Epithelial cell of esophagus (primary cell): ENCODE measurements around the gene AKAP6.

ENCODE experiments used
- DNase-seq: peaks from one replicate; pipeline ENCODE4 v3.0.0; 2010; ENCODE audit warnings: low read depth
- H3K4me3 ChIP-seq: 2 replicates; pipeline ENCODE4 v1.5.1; 2011; ENCODE audit warnings: mild to moderate bottlenecking, low read length, control low read depth
- CTCF ChIP-seq: IDR thresholded peaks from 2 replicates; pipeline ENCODE4 v1.5.1; 2011; ENCODE audit warnings: low read depth, mild to moderate bottlenecking, low read length, control low read depth, inconsistent platforms; ENCODE audit not compliant: insufficient read depth; ENCODE audit errors: missing control alignments

The AKAP6 gene

GRCh38 chr14:32698831-32699230, 369.7 kb downstream of the AKAP6 start:
- peak; percentile 59 for DNase-seq
- no peak for TF ChIP-seq CTCF
- no peak overlapping the region for H3K4me3 ChIP-seq

- DNase-seq = no peak
- TF ChIP-seq CTCF = no peak
- no peak overlapping the region for H3K4me3 ChIP-seq
These were observed 372.4 kb downstream of the AKAP6 start for GRCh38 chr14:32701475-32701874.

- H3K4me3 ChIP-seq = no peak overlapping the region
- DNase-seq = no peak
- no peak for TF ChIP-seq CTCF
These were observed 373.0 kb downstream of the AKAP6 start for GRCh38 chr14:32702088-32702487.

DNA sequence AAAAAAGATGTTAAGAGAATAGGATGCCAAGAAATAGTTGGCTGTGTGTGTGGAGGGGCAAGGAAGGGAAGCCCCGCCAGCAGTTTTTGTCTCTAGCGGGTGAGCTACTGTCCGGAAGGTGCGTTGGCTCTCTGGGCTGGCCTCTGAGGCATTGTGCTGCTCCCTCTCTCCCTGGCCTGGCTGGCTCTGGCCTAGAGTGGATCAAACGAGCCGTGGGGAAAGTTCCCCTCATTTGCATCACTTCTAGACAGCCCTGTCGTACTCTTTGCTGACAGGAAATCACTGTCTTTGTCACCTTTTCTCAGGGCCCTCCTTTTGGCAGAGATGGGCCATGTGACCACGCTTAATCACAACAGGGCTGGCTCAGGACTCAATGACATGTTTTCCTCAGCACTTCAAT, 373.5 kb downstream of the AKAP6 start:
- peak; percentile 35 for DNase-seq
- TF ChIP-seq CTCF = no peak
- H3K4me3 ChIP-seq = no peak overlapping the region

DNA sequence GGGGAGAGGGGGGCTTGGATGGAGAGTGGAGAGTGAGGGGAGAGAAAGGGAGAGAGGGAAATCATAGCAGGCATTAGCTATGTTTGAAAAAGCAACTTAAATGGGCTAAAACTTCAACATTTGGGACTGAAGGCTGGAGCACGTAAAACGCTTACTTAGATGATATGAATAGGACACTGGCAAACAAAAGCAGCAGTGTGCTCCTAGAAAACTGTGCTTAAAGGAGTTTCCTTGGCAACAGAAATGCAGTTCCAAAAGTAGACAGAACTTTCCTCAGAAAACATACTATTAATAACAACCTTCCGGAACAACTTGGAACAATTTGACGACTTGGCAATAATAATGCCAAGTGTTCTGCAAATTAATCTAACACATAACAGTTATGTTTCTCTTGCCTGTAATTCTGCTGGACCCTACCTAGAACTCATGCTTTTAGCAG, 374.1 kb downstream of the AKAP6 start:
- DNase-seq = no peak
- no peak overlapping the region for H3K4me3 ChIP-seq
- TF ChIP-seq CTCF = no peak

GRCh38 chr14:32706721-32707519, 377.8 kb downstream of the AKAP6 start:
- TF ChIP-seq CTCF = no peak

GRCh38 chr14:32707742-32708500, 378.8 kb downstream of the AKAP6 start:
- no peak overlapping the region for H3K4me3 ChIP-seq
- no peak for DNase-seq
- no peak for TF ChIP-seq CTCF

More at GRCh38 chr14:32706721-32707519, 377.8 kb downstream of the AKAP6 start:
- no peak for DNase-seq
- no peak overlapping the region for H3K4me3 ChIP-seq
